HepG2 (cell line): ENCODE results near the gene TPRG1.

Source experiments
- CCDC6 ChIP-seq: sonication (generic); formaldehyde crosslinking; IDR thresholded peaks from 2 replicates; pipeline ENCODE4 v1.8.1; 2022; ENCODE audit warnings: mild to moderate bottlenecking, missing genetic modification reagents, moderate library complexity
- CTCF ChIP-seq: sonication (generic); formaldehyde crosslinking; IDR thresholded peaks from 2 replicates; pipeline ENCODE4 v1.5.0; 2020; ENCODE audit warnings: mild to moderate bottlenecking, missing genetic modification reagents, moderate library complexity
- NR2F1 ChIP-seq, 2 experiments: fragments of 450-650 bp in 1 of 2; formaldehyde crosslinking in 1 of 2; IDR thresholded peaks; 2 replicates each; pipeline versions ENCODE4 v1.5.0 to v1.6.1; 2016 to 2020; ENCODE audit warnings: mild to moderate bottlenecking in 1 of 2, missing compliant biosample characterization in 1 of 2, missing genetic modification reagents in 1 of 2, moderate library complexity in 1 of 2
- SMC3 ChIP-seq: IDR thresholded peaks from 2 replicates; pipeline ENCODE4 v1.6.1; 2011; ENCODE audit warnings: low read length, improper control_type of control experiment
- ZFP36 ChIP-seq: fragments of 150-350 bp; IDR thresholded peaks from 2 replicates; pipeline ENCODE4 v1.6.1; 2018; ENCODE audit warnings: borderline replicate concordance, low read length, low read depth; ENCODE audit not compliant: partially characterized antibody
- ZNF496 ChIP-seq: sonication (generic); formaldehyde crosslinking; IDR thresholded peaks from 2 replicates; pipeline ENCODE4 v1.8.1; 2023; ENCODE audit warnings: mild to moderate bottlenecking, moderate library complexity, missing genetic modification reagents; ENCODE audit not compliant: insufficient replicate concordance

- TF ChIP-seq CTCF (CRISPR knock-in tag) (no peak), ZNF496 (CRISPR knock-in tag) (no peak), NR2F1 (CRISPR knock-in tag; IDR thresholded peaks at IDR 0.05) (no peak), CCDC6 (CRISPR knock-in tag) (no peak), SMC3 (no peak), ZFP36 (no peak)
Measured at GRCh38 chr3:189342811-189343210, 171.0 kb downstream of the TPRG1 start.
